SW480 (cell line): ENCODE data around the gene DXO.
A peak's percentile ranks its signal among the peaks of the same experiment; 100 is the strongest.

Experiments
- DNase-seq: peaks from one replicate; pipeline ENCODE4 v3.0.0-alpha.2; 2016; ENCODE audit warnings: low spot score

DXO gene

DNA sequence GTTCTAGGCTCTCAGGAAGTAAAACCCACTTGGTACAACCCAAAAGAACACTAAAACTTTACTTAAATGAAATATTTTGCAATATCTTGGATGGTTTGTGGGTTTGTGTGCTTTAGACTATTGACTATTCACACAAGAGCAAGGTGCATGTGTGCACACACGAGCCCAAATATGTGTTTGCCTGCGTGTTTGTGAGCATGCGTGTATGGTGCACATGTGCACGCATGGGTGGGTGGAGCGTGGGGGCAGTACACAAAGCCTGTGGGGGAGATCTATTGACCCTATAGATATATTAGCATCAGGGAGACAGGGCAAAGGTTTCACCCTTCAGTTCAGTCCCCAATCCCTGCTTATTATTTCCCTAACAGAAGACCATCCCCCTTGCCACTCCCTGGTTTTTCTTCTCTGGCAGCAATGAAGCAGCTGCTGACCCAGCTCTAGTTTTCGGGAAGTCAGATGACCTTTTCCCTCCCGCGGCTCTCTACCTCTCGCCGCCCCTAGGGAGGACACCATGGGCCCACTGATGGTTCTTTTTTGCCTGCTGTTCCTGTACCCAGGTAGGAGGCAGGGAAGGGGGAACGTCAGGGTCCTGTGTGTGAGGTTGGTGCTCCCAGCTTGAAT is 44.6 kb downstream of the DXO start, which contains the start of gene C2:
C2 (plus strand) TSS at position 476 of the 621 bp plus-strand sequence; CDS start at position 512, 36 bp downstream.
- no peak for DNase-seq

DNA sequence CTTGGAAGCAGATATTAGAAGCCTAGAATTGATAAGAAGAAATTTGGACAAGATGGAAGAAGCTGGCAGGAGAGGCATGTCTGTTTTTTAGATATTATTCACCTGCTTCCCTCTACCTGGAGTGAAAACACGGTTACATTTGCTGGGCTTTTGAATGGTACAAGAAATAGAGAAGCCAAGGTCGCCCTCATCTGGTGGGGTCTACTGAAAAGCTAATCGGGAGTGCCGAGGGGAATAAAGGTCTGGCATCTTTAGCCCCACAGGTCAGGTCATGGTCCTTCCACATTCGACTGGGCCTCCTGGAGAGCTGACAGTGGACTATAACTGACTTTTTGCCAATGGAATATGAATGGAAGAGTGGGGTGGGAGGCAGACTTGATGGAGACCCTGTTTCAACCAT is 49.0 kb downstream of the DXO start:
- peak; percentile 37 for DNase-seq

DNA sequence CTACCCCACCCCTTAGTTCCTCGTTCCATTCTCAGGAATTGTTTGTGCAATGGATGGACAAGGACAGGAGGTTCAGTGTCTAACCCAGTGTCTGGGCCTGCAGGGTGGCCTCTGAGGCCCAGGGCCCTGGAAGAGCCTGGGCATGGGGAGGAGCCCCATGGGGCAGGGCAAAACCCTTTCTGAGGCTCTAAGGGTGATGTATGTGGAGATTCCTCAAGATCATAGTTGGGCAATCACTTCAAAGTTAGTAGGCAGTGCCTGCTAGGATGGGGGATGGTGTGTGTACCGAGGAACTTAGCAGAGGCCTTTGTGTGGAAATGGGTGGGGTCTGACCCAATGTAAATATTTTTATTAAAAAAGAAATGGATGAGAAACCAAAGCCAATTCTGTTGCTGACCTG is 51.1 kb downstream of the DXO start:
- no peak for DNase-seq
